Fibroblast of villous mesenchyme (primary cell): ENCODE results near the gene ING4. TPM values are rescaled to one million over a fixed set of nuclear protein-coding genes. Genes with fewer than 3 reads are reported as not detected.
A peak's percentile ranks its signal among the peaks of the same experiment; 100 is the strongest.

Source experiments
- DNase-seq: peaks from one replicate; pipeline ENCODE4 v3.0.0-alpha.2; 2010; ENCODE audit warnings: low read depth
- H3K4me3 ChIP-seq: 2 replicates; pipeline ENCODE4 v1.5.1; 2011; ENCODE audit warnings: low read depth, mild to moderate bottlenecking, low read length
- CTCF ChIP-seq: IDR thresholded peaks from 2 replicates; pipeline ENCODE4 v1.5.1; 2012; ENCODE audit warnings: low read depth, mild to moderate bottlenecking, low read length; ENCODE audit not compliant: insufficient read depth
- total RNA-seq: library from RNA; depleted of rRNA; stranded (reverse); fragments of >200 nt; gene quantifications from 2 replicates; pipeline ENCODE4 v1.2.3, GENCODE V29; 2012

ING4 gene
- total RNA-seq, 1 donor = 25.5 TPM

- no peak overlapping the region for H3K4me3 ChIP-seq
- no peak for TF ChIP-seq CTCF
- DNase-seq = no peak
Measured at GRCh38 chr12:6639151-6639801, 23.6 kb downstream of the ING4 start.

- TF ChIP-seq CTCF = no peak
- H3K4me3 ChIP-seq = no peak overlapping the region
- no peak for DNase-seq
Measured at GRCh38 chr12:6638305-6638704, 24.6 kb downstream of the ING4 start.

GRCh38 chr12:6635856-6636531 is 26.9 kb downstream of the ING4 start, which contains the start of gene LPAR5:
TSS of gene LPAR5 (minus strand) at chr12:6635959. CDS start at chr12:6621248, 14,711 bp downstream.
- TF ChIP-seq CTCF = no peak
- H3K4me3 ChIP-seq = no peak within 1 kb of the TSS
- peak; percentile 29 for DNase-seq

GRCh38 chr12:6635375-6635855 is 27.5 kb downstream of the ING4 start:
- no peak for DNase-seq
- no peak for TF ChIP-seq CTCF

GRCh38 chr12:6632026-6632983 is 30.6 kb downstream of the ING4 start:
- no peak overlapping the region for H3K4me3 ChIP-seq
- no peak for TF ChIP-seq CTCF
- no peak for DNase-seq

More at GRCh38 chr12:6635375-6635855, 27.5 kb downstream of the ING4 start:
- H3K4me3 ChIP-seq = no peak overlapping the region

- no peak for TF ChIP-seq CTCF
- DNase-seq = no peak
- H3K4me3 ChIP-seq = no peak overlapping the region
Measured at GRCh38 chr12:6631549-6631961, 31.4 kb downstream of the ING4 start.
